Liver (tissue), 3 donors: ENCODE data around the gene TNXB.
"Not testable (repeated sequence)": the region's sequence is repeated elsewhere in the genome, so short reads cannot be mapped to it uniquely, and the experiment has no call there.

Experiments used
- CTCF ChIP-seq: fragments of 150-350 bp; IDR thresholded peaks from 2 replicates; pipeline ENCODE4 v1.5.1; 2017; ENCODE audit warnings: improper control_type of control experiment, low read depth, low read length; ENCODE audit not compliant: missing input control
- GABPA ChIP-seq, 2 donors: IDR thresholded peaks in 1 of 2; conservative IDR thresholded peaks in 1 of 2; 2 replicates each; pipeline ENCODE4 v1.6.1; 2016; ENCODE audit warnings: antibody characterized with exemption in 2 of 2, mild to moderate bottlenecking in 1 of 2, moderate library complexity in 1 of 2
- JUND ChIP-seq, 2 donors: IDR thresholded peaks; 2 replicates each; pipeline ENCODE4 v1.6.1; 2016; ENCODE audit warnings: antibody characterized with exemption in 2 of 2
- MAX ChIP-seq: IDR thresholded peaks from 2 replicates; pipeline ENCODE4 v1.6.1; 2016; ENCODE audit warnings: antibody characterized with exemption
- REST ChIP-seq: IDR thresholded peaks from 2 replicates; pipeline ENCODE4 v1.6.1; 2016; ENCODE audit warnings: antibody characterized with exemption, mild to moderate bottlenecking
- SP1 ChIP-seq: IDR thresholded peaks from 2 replicates; pipeline ENCODE4 v1.6.1; 2018; ENCODE audit warnings: antibody characterized with exemption, mild to moderate bottlenecking
- YY1 ChIP-seq: IDR thresholded peaks from 2 replicates; pipeline ENCODE4 v1.6.1; 2016; ENCODE audit warnings: antibody characterized with exemption, mild to moderate bottlenecking
- donor health status: healthy.
- donor health status: healthy.

- TF ChIP-seq JUND (IDR thresholded peaks at IDR 0.05); GABPA (IDR thresholded peaks at IDR 0.05 in 1 of 2, conservative IDR thresholded peaks at IDR 0.05 in 1 of 2); YY1; CTCF; SP1; MAX; REST: not testable (repeated sequence)
These were observed 64.2 kb downstream of the TNXB start for GRCh38 chr6:32044916-32045315.
